Measurements from ENCODE around the gene KRTAP25-1. TPM values are rescaled to one million over a fixed set of nuclear protein-coding genes. Genes with fewer than 3 reads are reported as not detected.

The KRTAP25-1 gene, protein sequence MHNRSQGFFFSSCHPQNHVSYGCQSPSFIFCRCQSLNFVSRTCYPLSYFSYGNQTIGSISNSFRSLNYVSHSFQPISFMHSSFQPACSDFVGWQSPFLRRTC
- total RNA-seq: not detected

DNA sequence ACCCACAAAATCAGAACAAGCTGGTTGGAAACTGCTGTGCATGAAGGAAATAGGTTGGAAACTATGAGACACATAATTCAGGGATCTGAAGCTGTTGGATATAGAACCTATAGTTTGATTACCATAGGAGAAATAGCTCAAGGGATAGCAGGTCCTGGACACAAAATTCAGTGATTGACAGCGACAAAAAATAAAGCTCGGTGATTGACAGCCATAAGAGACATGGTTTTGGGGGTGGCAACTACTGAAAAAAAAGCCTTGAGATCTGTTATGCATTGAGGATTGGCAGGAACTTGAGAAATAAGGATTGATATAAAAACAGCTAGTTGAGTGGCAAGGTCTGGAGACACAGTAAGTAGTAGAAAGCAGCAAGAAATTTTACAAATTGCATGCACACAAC is at the start of gene KRTAP25-1:
KRTAP25-1 (minus strand) TSS at position 300 of the 400 bp plus-strand sequence; CDS start at position 276, 24 bp downstream.
- Histone ChIP-seq H3K4me1 (replicated peaks in 1 of 2) (no peaks in the 10 kb centered on the region), H3K4me3 (no peak within 1 kb of the TSS), H3K27ac (no peak within 1 kb of the TSS)
- 0 to 96% (median 69%) methylated on average over 1 to 2 of the region's 2 CpGs; no CpG with 5 or more reads in 3 of the 10 experiments for WGBS, 10 experiments
- no peak for ATAC-seq (replicated peaks in 6 of 8)
- in situ Hi-C loops (cut with MboI; ENCODE audit: low pct_unique_long_range_greater_than_20kb in 2 of 9, low sequenced_read_pairs in 9 of 9, unreplicated experiment in 9 of 9): no loop called here

DNA sequence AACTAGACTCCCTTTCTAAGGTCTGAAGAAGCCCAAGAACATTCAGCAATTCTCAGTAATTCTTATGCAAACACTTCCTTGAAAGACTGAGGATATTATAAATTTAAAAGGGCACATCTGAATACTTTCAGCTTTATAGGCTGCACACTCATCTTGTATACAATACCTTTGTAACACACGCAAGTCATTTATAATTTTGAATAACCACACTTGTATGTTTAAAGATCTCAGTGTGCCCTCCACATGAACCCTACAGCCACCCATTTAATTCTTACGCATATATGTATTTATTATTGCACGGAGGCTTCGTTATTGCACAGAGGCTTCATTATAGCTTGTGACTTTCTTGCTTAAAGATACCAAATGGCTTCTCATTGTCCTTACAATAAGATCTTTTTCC is 49.4 kb upstream of the KRTAP25-1 start:
- Histone ChIP-seq H3K4me3 (no peak overlapping the region), H3K27ac (no peak overlapping the region), H3K4me1 (replicated peaks in 1 of 2) (peaks cover 0 to 8% of the 10 kb centered on the region in 2 donors)
- WGBS, 10 experiments: 25 to 93% (median 76%) methylated on average over 1 to 4 of the region's 4 CpGs
- ATAC-seq (replicated peaks in 6 of 8): peak in 2 of 8 experiments; percentile 55 to 85
- in situ Hi-C loops (cut with MboI; ENCODE audit: low pct_unique_long_range_greater_than_20kb in 2 of 9, low sequenced_read_pairs in 9 of 9, unreplicated experiment in 9 of 9): loop anchor here in 1 of 9 experiments (25.0 kb wide), 1 partner anchor 724 kb away; no protein-coding TSS in a partner anchor

DNA sequence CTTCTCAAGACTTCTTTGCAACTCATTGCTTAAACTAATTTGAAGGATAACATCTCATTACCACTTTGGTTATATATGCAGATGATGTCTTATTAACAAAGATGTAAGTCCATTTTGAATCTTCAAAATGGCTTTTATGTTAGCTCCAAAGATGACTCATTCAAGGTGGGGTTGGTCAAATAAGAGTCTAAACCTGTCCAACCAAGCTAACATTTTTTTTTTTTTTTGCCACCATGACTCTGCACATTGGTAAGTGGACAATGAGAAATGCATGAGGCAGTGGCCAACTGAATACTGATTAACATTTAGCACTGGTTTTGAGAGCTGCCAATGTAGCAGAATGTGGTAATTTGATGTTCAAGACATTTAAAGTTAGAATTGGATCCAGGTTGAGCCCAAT is 48.5 kb upstream of the KRTAP25-1 start:
- Histone ChIP-seq H3K4me1 (replicated peaks in 1 of 2) (peaks cover 0 to 8% of the 10 kb centered on the region in 2 donors), H3K27ac (no peak overlapping the region), H3K4me3 (no peak overlapping the region)
- in situ Hi-C loops (cut with MboI; ENCODE audit: low pct_unique_long_range_greater_than_20kb in 2 of 9, low sequenced_read_pairs in 9 of 9, unreplicated experiment in 9 of 9): loop anchor here in 1 of 9 experiments (25.0 kb wide), 1 partner anchor 725 kb away; no protein-coding TSS in a partner anchor
- peak in 3 of 8 experiments; percentile 44 to 73 (median 46) for ATAC-seq (replicated peaks in 6 of 8)

DNA sequence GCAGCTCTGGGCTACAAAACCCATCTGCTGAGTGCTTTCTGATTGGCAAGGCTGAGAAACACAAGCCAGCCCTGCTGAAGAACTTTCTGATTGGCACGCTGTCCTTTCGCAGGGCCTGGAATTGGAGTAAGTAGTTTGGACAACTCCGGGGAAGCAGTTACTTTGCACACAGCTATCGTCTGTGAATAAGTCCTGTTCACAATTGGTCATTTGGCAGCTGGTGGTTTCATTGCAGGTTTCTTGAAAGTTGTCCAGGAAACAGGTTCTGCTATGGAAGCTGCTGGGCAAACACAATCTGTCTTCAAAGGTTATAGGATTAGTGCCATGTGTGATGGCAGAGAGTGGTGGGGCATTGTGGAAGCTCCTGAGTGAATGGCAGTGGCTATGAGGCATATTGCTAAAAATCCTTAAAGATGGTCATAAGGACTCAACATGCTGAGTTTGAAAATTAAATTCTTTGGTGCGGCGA is 48.0 kb upstream of the KRTAP25-1 start, which contains the start of gene KRTAP27-1:
KRTAP27-1 (minus strand) TSS at position 419 of the 469 bp plus-strand sequence; CDS start at position 393, 26 bp downstream.
- Histone ChIP-seq H3K4me3 (no peak within 1 kb of the TSS), H3K27ac (no peak within 1 kb of the TSS), H3K4me1 (replicated peaks in 1 of 2) (peaks cover 0 to 8% of the 10 kb centered on the region in 2 donors)
- WGBS, 10 experiments: 0 to 100% (median 92%) methylated on average over 1 to 5 of the region's 6 CpGs
- in situ Hi-C loops (cut with MboI; ENCODE audit: low pct_unique_long_range_greater_than_20kb in 2 of 9, low sequenced_read_pairs in 9 of 9, unreplicated experiment in 9 of 9): loop anchor here in 1 of 9 experiments (25.0 kb wide), 1 partner anchor 725 kb away; no protein-coding TSS in a partner anchor
- peak in 1 of 8 experiments; percentile 66 for ATAC-seq (replicated peaks in 6 of 8)

DNA sequence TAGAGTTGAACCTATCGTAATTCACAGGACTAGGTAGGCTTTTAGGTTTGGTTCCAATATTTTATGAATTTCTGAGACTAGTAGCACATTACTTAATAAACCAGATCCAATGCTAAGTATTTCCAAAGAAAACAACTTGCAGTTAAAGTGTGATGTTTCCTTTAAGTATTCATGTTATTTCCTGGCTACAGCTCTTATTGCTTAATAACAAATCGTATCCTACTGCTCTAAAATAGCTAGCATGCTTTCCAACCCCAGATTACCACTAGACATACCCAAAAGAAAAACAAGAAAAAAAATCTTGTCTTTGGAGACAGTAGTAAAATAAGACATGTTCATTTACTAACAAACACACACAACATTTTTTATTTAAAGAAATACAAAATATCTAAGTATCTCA is 47.3 kb upstream of the KRTAP25-1 start:
- 0 to 100% (median 83%) methylated on average over 1 to 2 of the region's 2 CpGs; no CpG with 5 or more reads in 1 of the 10 experiments for WGBS, 10 experiments
- ATAC-seq (replicated peaks in 6 of 8): no peak
- in situ Hi-C loops (cut with MboI; ENCODE audit: low pct_unique_long_range_greater_than_20kb in 2 of 9, low sequenced_read_pairs in 9 of 9, unreplicated experiment in 9 of 9): loop anchor here in 1 of 9 experiments (25.0 kb wide), 1 partner anchor 726 kb away; no protein-coding TSS in a partner anchor
- no peak overlapping the region for H3K4me3 ChIP-seq
- H3K27ac ChIP-seq: no peak overlapping the region
- H3K4me1 ChIP-seq (replicated peaks in 1 of 2): peaks cover 0 to 8% of the 10 kb centered on the region in 2 donors

DNA sequence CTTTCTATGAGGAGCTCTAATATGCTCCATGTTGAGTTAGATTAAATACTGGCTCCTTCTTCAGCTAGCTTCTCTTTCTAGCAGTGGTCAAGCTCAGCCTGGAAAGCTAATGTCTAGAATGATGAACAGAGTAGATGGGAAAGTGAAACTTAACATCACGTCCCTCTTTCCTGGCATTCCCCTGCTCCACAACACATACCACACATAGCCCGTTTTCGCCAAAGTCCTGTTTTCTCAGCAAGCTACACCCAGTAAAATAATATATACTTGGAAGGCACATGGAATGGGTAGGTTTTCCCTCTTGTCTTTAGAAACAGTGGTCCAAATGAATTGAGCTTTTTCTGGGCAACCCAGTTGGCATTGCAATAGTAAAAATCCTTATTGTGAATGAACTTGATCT is 44.4 kb upstream of the KRTAP25-1 start:
- 0 to 100% (median 66%) methylated on average over 1 to 3 of the region's 3 CpGs; no CpG with 5 or more reads in 2 of the 10 experiments for WGBS, 10 experiments

DNA sequence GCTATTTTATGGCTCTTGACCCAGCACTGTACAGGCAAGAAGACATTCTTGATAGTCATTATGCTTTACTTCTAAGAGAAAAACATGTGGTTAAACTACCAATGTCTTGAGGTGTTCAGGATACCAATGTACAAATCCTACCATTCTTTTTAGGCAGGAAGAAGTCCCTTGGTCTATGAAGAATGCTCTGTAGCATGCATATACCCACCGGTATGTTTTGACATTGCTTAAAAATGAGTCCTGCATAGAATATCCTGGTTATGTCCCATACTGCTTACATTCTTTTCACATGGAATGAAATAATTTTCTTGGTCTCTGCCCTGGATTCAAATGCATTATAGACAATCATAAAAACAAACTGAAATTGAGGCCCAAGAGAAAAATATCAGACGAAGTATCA is 43.4 kb upstream of the KRTAP25-1 start:
- Histone ChIP-seq H3K4me3 (no peak overlapping the region), H3K27ac (no peak overlapping the region), H3K4me1 (replicated peaks in 1 of 2) (no peaks in the 10 kb centered on the region)
- in situ Hi-C loops (cut with MboI; ENCODE audit: low pct_unique_long_range_greater_than_20kb in 2 of 9, low sequenced_read_pairs in 9 of 9, unreplicated experiment in 9 of 9): loop anchor here in 1 of 9 experiments (25.0 kb wide), 1 partner anchor 730 kb away; no protein-coding TSS in a partner anchor
- ATAC-seq (replicated peaks in 6 of 8): no peak
- 20 to 100% (median 77%) methylated on average over 1 to 2 of the region's 2 CpGs; no CpG with 5 or more reads in 2 of the 10 experiments for WGBS, 10 experiments

More for the DNA sequence above, 44.4 kb upstream of the KRTAP25-1 start:
- Histone ChIP-seq H3K4me1 (replicated peaks in 1 of 2) (peaks cover 0 to 7% of the 10 kb centered on the region in 2 donors), H3K4me3 (no peak overlapping the region), H3K27ac (no peak overlapping the region)
- in situ Hi-C loops (cut with MboI; ENCODE audit: low pct_unique_long_range_greater_than_20kb in 2 of 9, low sequenced_read_pairs in 9 of 9, unreplicated experiment in 9 of 9): loop anchor here in 1 of 9 experiments (25.0 kb wide), 1 partner anchor 729 kb away; no protein-coding TSS in a partner anchor
- ATAC-seq (replicated peaks in 6 of 8): no peak

DNA sequence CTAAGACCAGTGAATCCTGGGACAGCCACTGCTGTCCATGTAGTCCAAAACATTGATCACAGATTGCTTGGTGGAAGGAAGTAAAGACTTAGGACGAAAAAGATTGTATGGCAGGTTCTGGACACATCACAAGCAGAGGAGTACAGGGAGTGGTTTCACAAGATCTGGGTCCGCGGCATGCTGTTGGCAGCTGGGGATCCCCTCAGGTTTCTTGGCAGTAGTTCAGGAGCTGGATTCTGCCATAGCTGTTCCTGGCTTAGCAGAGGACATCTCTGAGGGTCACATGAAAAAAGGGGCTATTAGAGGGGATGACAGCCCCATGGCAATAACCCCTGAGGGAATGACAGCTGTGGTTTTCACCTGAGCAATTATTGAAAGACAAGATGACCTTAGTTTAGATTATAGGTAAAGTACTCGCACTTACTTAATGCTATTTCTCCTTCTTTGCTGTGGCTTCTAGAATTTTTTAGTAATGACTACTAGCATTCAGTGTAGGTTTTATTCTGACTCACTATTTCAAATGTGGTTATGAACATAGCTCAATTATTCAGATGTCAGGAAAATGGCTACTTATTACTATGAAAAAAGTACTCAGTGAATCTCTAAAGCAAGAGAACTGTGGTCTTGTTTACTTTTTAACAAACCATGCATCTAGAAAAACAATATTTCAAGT is 40.0 kb upstream of the KRTAP25-1 start:
- in situ Hi-C loops (cut with MboI; ENCODE audit: low pct_unique_long_range_greater_than_20kb in 2 of 9, low sequenced_read_pairs in 9 of 9, unreplicated experiment in 9 of 9): loop anchor here in 1 of 9 experiments (25.0 kb wide), 1 partner anchor 733 kb away; no protein-coding TSS in a partner anchor

DNA sequence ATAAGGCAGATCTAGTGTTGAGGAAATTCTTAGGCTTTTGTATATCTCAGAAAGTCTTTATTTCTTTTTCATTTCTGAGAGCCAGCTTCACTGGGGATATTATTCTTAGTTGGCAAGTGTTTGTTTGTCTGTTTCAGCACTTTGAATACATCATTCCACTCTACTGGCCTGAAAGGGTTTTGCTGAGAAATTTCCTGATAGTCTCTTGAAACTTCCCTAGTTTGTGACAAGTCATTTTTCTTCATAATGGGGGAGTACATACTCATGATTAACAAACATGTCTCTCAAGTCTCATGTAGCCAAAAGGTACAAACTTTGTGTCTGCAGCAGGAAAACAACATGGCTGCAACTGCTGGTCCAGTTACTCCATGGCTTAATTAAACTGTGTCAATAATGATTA is 37.1 kb upstream of the KRTAP25-1 start:
- in situ Hi-C loops (cut with MboI; ENCODE audit: low pct_unique_long_range_greater_than_20kb in 2 of 9, low sequenced_read_pairs in 9 of 9, unreplicated experiment in 9 of 9): loop anchor here in 1 of 9 experiments (25.0 kb wide), 1 partner anchor 736 kb away; no protein-coding TSS in a partner anchor
- ATAC-seq (replicated peaks in 6 of 8): no peak

More for the DNA sequence above, 40.0 kb upstream of the KRTAP25-1 start:
- Histone ChIP-seq H3K27ac (no peak overlapping the region), H3K4me1 (replicated peaks in 1 of 2) (no peaks in the 10 kb centered on the region), H3K4me3 (no peak overlapping the region)
- no peak for ATAC-seq (replicated peaks in 6 of 8)
- 0 to 100% (median 85%) methylated on average over 1 to 4 of the region's 4 CpGs; no CpG with 5 or more reads in 2 of the 10 experiments for WGBS, 10 experiments

DNA sequence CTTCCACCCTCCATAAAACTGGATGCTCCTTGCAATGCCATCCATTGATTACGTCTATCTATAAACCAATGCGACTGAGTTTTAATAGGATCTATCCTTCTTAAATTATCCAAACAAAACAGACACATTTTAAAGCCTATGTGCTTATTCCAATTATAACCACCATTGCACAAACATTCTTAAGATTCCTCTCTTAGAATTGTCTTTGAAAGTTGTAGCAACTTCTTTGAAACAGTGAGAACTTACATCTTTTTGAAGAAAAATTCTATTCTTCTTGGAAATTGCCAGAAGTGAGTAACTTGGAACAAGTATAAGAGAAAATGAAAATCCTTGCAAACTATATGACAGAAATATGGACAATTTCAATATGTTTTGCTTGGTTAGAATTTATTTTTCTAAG is 30.9 kb upstream of the KRTAP25-1 start, which contains the start of gene KRTAP26-1:
KRTAP26-1 (minus strand) TSS at position 101 of the 400 bp plus-strand sequence. CDS start 280 bp downstream, outside the sequence.
- ATAC-seq (replicated peaks in 6 of 8): no peak
- H3K27ac ChIP-seq: no peak within 1 kb of the TSS
- in situ Hi-C loops (cut with MboI; ENCODE audit: low pct_unique_long_range_greater_than_20kb in 2 of 9, low sequenced_read_pairs in 9 of 9, unreplicated experiment in 9 of 9): no loop called here
- no peaks in the 10 kb centered on the region for H3K4me1 ChIP-seq (replicated peaks in 1 of 2)
- WGBS, 10 experiments: 23 to 100% (median 93%) methylated on average over 2 of the region's 2 CpGs; no CpG with 5 or more reads in 1 of the 10 experiments
- H3K4me3 ChIP-seq: no peak within 1 kb of the TSS

More for the DNA sequence above, 37.1 kb upstream of the KRTAP25-1 start:
- Histone ChIP-seq H3K4me3 (no peak overlapping the region), H3K27ac (no peak overlapping the region), H3K4me1 (replicated peaks in 1 of 2) (no peaks in the 10 kb centered on the region)

DNA sequence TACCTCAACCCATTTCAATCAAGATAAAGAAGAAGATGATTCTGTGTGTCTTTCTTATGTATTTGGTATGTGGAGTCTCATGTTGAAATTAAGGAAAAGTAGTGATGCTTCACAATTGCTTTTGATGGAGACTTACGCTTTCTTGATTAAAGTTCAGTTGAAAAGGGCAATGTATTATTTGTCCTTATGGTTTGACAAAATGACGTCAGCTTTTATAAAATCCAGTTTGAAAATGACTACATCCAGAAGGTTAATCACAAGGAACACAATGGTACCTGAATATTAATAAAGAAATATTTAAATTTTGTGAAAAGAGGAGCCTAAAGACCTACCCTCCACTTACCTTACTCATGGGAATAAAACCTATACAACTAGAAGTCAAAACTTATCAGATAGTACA is 26.4 kb upstream of the KRTAP25-1 start:
- H3K27ac ChIP-seq: no peak overlapping the region
- 14 to 100% (median 85%) methylated on average over 1 to 2 of the region's 2 CpGs for WGBS, 10 experiments
- in situ Hi-C loops (cut with MboI; ENCODE audit: low pct_unique_long_range_greater_than_20kb in 2 of 9, low sequenced_read_pairs in 9 of 9, unreplicated experiment in 9 of 9): no loop called here
- no peaks in the 10 kb centered on the region for H3K4me1 ChIP-seq (replicated peaks in 1 of 2)
- no peak overlapping the region for H3K4me3 ChIP-seq
- no peak for ATAC-seq (replicated peaks in 6 of 8)

DNA sequence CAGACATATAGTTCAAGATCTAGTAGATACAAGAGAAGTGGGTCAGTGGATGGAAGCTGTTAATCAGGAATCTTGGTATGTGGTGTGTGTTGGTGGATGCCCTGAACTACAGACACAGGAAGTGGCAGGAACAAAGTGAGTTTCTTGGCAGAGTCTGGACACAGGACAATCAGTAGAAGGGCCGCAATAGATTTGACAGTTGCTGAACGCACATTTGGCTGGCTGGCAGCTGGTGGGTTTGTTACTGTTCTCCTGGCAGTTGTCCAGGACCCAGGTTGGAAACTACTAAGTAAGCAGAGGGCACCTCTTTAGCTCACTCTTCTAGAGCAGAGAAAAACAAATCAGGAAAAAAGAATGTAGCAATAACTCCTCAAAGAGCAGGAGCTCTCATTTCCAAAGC is 17.6 kb upstream of the KRTAP25-1 start:
- peak in 1 of 8 experiments; percentile 58 for ATAC-seq (replicated peaks in 6 of 8)
- Histone ChIP-seq H3K4me1 (replicated peaks in 1 of 2) (no peaks in the 10 kb centered on the region), H3K27ac (no peak overlapping the region), H3K4me3 (no peak overlapping the region)
- in situ Hi-C loops (cut with MboI; ENCODE audit: low pct_unique_long_range_greater_than_20kb in 2 of 9, low sequenced_read_pairs in 9 of 9, unreplicated experiment in 9 of 9): no loop called here
- 60 to 94% (median 80%) methylated on average over 1 to 2 of the region's 2 CpGs; no CpG with 5 or more reads in 5 of the 10 experiments for WGBS, 10 experiments

DNA sequence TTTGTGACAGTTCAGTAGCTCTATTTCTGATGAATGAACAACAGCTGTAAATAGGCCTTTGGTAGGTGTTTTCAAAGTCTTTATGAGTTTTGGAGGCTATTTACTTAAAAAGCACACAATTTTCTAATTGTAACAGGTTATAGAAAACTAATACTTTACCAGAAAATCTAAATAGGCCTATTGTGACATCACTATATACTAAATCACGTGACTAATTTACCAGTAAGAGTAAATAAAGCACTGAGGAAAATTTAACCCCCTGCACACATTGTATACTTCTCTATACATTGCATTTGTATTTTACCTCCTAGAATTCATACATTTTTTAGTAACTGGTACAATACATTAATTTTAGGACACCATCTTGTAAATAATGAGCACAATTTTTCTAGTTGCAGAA is 15.8 kb upstream of the KRTAP25-1 start:
- in situ Hi-C loops (cut with MboI; ENCODE audit: low pct_unique_long_range_greater_than_20kb in 2 of 9, low sequenced_read_pairs in 9 of 9, unreplicated experiment in 9 of 9): no loop called here
- no peak for ATAC-seq (replicated peaks in 6 of 8)
- H3K4me1 ChIP-seq (replicated peaks in 1 of 2): no peaks in the 10 kb centered on the region
- H3K27ac ChIP-seq: no peak overlapping the region
- H3K4me3 ChIP-seq: no peak overlapping the region
- 0 to 100% (median 67%) methylated on average over 1 of the region's 1 CpG; no CpG with 5 or more reads in 2 of the 10 experiments for WGBS, 10 experiments

All from motor neuron (in vitro differentiated cells).